Skin epidermis (tissue), 12 donors: Measurements from ENCODE around the gene DNASE1L3.
"Not testable (repeated sequence)": the region's sequence is repeated elsewhere in the genome, so short reads cannot be mapped to it uniquely, and the experiment has no call there.

Source experiments
- H3K27ac ChIP-seq, 21 experiments: fragments of 200-600 bp; sonication (generic) in 11 of 21; one replicate each; pipeline ENCODE4 v1.5.0; 2020; ENCODE audit warnings: mild to moderate bottlenecking in 3 of 21, inconsistent platforms in 2 of 21, moderate library complexity in 2 of 21
- H3K4me3 ChIP-seq, 7 experiments: fragments of 200-600 bp; sonication (generic) in 2 of 7; one replicate each; pipeline ENCODE4 v1.5.0; 2020; ENCODE audit warnings: inconsistent platforms in 2 of 7, mild to moderate bottlenecking in 2 of 7, moderate library complexity in 1 of 7

The DNASE1L3 gene

DNA sequence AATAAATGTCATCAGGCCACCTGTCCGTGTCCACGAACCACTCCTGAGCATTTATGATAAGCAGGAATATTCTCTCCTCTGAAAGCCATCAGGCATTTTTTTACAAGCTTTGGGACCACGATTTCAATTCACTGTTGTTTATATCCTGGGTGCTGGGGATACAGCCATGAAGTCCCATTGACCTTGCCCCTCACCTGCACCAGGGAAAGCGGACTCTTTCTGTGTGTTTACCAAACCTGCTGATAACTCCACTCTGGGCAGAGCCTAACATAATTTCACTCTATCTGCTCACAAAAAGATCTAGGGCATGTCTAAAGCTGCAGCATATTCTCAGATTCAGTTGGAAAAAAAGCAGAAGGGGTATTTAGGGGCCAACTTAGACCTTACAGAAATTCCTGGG, 4.8 kb downstream of the DNASE1L3 start:
- no peak overlapping the region for H3K4me3 ChIP-seq
- H3K27ac ChIP-seq, result peak overlapping the region in 2 of 21 experiments; percentile 11 to 59

DNA sequence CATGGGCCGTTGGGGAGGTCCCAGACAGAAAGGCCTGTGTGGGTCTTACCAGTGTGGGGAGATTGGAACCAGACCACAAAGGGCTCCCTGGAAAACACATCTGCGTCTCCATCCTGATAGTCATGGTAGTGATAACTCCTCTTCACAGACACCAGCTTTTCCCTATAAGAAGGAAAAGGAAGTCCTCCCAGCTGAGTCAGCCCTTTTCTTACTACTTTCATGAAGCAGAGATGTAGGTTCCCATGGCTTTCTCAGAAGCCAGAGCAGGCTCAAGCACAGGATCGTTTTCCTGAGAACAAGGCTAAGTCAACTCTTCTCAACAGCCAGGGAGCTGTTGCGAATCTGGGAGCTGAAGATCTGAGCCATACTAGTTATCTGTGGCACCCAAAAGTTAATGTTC, 6.1 kb downstream of the DNASE1L3 start:
- Histone ChIP-seq H3K27ac (no peak overlapping the region), H3K4me3 (no peak overlapping the region)

DNA sequence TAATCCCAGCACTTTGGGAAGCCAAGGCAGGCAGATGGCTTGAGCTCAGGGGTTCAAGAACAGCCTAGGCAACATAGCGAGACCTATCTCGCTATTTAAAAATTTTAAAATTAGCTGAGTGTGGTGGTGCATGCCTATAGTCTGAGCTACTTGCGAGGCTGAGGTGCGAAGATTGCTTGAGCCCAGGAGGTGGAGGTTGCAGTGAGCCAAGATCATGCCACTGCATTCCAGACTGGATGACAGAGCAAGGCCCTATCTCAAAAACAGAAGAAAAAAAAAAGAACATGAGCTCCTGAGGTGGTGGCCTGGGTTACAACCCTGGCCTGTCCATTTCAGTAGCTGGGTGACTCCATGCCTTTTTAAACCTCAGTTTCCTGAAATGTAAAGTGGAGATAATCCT, 7.2 kb downstream of the DNASE1L3 start:
- Histone ChIP-seq H3K4me3 (no peak overlapping the region), H3K27ac (no peak overlapping the region)

DNA sequence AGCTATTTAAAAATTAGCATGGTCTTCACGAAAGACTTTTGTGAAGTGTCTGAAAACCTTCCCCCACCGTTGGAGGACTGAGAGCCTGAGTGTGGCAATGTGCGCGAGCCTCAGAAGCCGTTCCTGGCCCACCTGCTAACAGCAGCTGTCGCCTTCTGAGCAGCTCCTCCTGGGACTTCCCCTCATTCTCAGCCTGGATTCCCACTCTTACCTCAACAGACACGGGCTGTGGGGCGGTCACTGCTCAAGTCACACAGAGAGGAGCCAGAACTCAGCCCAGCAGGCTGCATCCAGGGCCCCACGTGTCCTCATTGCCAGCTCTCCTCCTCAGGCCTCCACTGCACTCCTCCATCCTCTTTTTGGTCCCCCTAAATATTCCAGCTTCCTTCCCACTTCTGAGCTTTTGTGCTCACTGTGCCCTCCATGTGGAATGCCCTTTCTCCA, 7.8 kb downstream of the DNASE1L3 start:
- peak overlapping the region in 1 of 21 experiments; percentile 38 for H3K27ac ChIP-seq
- no peak overlapping the region for H3K4me3 ChIP-seq

DNA sequence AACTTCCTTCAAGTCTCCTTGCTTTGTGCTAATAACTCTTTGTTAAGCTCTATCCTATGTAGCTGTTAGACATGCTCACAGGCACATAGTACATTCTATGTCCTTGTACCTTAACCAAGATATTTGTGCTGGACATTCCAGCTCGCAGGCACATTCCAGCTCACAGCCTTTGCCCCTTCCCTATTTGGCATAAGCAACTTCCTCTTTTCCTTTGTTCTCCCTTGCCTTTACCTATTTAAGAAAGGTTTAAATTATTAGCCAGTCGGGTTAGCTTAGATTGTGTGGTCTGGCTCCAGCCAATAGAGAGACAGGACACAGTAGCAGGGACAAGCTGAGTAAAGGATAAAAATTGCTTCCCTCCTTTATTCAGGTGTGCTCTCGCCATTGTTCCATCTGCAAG, 9.3 kb downstream of the DNASE1L3 start:
- not testable (repeated sequence) for H3K4me3 ChIP-seq
- peak overlapping the region in 2 of 21 experiments; percentile 12 to 23 for H3K27ac ChIP-seq

DNA sequence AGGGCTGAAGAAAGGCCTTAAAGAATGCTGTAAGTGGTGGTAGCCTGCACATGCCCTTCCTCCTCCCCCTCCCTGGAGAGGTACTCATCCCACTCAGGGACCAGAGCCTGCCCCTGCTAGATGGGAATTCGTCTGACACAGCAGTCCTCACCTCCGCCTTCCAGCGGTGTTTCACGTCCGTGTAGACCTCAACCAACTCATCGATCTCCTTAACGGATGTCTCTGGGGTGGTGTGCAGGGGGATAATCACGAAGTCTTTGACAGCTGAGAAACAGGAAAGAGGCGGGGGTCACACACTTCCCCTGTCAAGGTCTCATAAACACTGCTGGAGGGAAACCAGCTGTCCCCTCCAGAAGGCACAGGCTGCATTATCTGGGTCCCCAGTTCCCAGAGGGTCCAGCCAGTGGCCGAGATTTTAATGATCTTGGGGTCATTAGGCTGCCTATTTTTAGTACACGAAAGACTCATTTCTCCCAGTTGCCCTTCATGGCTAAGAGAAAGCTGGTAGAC, 9.9 kb downstream of the DNASE1L3 start:
- Histone ChIP-seq H3K4me3 (no peak overlapping the region), H3K27ac (peak overlapping the region in 6 of 21 experiments; percentile 5 to 65 (median 24))

DNA sequence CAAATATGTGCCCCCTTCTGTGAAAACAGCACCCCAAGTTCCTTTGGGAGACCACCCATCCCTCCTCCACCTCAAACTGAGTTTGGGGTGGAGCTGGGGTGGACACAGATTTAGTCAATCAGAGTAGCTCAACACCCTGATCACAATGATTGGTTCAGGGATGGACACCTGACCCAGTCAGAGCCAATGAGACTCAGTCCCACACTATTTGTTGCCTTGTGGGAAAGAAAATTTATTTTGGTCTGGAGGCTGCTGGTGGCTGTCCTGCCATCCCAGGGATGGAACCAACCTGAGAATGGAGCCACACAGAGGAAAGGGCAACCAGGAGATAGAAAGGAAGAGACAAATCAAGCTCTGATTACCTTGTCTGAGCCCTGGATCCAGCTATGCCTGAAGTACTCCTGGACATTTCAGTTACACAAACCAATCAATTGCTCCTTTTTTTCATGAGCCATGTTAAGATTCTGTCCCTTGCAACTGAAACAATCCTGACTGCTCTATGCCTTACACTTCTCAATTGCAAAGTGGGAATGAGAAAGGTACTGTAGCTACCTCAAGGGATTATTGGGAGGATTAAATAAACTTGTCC, 10.6 kb downstream of the DNASE1L3 start:
- Histone ChIP-seq H3K4me3 (no peak overlapping the region), H3K27ac (peak overlapping the region in 6 of 21 experiments; percentile 5 to 70 (median 36))

DNA sequence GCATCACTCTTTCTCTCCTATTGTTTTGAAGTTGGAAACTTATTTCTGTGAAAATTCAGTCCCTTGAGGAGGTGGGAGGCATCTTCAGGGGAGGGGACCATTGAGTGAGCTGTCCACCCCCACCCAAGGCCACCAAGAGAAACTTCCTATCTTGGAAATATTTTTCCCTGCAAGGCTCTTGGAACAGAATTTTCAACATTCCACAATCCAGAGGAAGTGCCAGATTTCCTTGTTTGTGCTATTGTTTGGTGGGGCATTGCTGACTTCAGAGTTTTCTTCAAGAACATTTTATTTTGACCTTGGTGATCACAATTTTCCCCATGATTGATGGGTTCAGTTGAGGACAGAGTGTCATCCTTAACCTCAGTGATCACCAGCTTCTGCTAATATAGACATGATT, 12.0 kb downstream of the DNASE1L3 start:
- no peak overlapping the region for H3K4me3 ChIP-seq
- peak overlapping the region in 5 of 21 experiments; percentile 0 to 70 (median 55) for H3K27ac ChIP-seq

DNA sequence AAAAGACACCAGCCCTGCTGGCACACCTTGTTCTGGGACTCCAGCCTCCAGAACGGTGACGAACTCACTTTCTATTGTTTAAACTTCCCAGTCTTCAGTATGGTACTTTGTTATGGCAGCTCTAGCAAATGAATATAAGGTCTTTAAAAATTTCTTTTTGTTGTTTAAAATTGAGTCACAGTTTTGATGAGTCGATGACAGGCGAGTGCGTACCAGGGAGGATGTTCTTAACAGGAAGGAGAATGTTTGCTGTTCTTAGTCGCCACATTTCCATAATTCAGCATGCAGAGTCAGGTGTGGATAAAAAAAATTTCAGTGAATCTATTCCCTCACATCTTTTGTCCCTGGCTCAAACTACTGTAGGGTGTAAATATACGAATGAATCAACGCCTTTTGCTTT, 12.4 kb downstream of the DNASE1L3 start:
- Histone ChIP-seq H3K4me3 (no peak overlapping the region), H3K27ac (peak overlapping the region in 9 of 21 experiments; percentile 0 to 70 (median 47))

DNA sequence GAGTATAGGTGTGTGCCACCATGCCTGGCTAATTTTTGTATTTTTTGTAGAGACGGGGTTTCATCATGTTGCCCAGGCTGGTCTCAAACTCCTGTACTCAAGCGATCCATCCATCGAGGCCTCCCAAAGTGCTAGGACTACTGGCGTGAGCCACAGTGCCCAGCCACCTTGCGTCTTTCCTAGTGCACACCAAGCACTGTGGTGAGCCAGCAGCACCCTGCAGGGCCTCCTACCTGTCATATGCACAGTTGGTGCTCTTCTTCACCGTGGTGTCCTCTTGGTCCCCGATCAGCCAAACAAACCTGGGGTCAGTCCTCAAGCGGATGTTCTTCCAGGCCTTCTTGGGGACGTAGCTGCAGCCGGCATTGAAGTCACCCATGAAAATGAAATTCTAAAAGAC, 13.2 kb downstream of the DNASE1L3 start:
- H3K27ac ChIP-seq, result peak overlapping the region in 2 of 21 experiments; percentile 65 to 70

DNA sequence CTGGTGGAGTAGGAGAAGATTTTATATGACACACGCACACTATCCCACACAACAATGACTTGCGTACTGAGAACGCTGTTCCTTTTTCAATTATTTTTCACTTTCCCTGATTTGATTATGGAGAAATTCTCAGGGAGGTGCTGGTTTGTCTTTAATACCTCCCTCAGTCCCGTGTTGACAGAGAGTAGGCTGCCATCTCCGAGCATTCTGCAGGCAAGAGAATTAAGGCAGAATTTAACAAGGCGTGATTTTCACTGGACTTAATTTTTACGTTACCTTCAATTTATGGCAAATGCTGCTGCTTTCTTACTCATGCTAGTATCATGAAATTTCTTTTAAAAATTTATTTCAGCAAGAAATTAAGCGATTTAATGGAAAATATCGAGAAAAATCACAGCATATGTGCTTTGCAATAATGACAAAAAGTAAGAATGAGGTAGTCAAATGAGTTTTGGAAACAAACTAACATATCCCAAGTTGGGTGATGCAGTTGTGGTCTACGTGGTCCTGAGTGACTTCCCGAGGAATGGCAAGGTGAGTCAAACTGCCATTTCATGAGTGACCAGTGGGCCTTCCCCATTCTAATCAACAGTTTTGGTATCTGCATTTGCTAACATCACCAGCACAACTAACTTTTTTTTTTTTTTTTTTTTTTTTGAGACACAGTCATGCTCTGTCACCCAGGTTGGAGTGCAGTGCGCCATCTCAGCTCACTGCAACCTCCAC, 16.9 kb downstream of the DNASE1L3 start:
- no peak overlapping the region for H3K4me3 ChIP-seq
- no peak overlapping the region for H3K27ac ChIP-seq

More for the DNA sequence above, 13.2 kb downstream of the DNASE1L3 start:
- H3K4me3 ChIP-seq, result no peak overlapping the region

DNA sequence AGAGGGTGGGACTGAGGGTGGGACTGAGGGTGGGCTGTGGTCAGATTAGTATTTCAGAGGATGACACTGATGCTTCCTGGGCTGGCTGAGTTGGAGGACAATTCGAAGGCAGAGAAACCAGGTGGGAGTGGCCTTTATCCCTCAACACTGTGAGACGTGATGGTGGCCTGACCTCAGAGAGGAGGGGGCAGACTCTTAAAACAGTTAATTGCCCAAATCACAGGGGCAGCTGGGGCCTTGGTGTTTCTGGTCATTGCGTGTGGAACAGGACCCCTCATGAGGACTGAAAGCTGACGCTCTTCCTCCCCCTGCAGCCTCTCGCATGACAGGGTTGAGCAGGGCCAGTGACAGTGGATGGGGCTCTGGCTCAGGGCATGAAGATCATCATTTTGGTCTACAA, 18.7 kb downstream of the DNASE1L3 start:
- H3K27ac ChIP-seq, result no peak overlapping the region
- no peak overlapping the region for H3K4me3 ChIP-seq

DNA sequence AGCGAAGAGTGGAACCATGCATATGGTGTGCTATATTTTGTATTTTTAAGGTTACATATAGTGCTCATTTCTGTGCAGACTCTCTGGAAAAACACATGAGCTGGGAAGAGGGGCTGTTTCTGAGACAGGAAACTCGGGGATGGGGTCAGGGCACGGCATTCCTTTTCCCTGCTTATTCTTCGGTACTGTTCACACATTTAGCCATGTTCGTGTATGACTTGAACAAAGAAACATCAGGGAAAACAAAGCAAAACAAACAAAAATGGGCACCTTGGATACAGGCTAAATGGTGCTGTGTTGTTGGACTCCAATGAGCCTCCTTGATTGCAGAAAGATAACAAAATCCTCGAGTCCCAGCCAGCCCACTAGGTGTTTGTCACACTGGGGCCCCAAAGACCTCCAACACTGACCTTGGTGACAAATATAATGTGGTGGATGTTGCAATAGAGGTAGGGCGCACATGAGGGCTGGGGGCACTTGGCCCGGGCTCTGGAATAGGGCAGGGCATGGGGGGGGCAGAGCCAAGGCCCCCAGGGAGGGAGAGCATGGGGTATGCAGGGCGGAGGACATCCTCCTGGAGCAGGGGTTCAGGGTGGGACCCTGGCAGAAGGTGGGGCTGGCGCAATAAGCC, 19.3 kb downstream of the DNASE1L3 start:
- H3K4me3 ChIP-seq, result no peak overlapping the region
- no peak overlapping the region for H3K27ac ChIP-seq

DNA sequence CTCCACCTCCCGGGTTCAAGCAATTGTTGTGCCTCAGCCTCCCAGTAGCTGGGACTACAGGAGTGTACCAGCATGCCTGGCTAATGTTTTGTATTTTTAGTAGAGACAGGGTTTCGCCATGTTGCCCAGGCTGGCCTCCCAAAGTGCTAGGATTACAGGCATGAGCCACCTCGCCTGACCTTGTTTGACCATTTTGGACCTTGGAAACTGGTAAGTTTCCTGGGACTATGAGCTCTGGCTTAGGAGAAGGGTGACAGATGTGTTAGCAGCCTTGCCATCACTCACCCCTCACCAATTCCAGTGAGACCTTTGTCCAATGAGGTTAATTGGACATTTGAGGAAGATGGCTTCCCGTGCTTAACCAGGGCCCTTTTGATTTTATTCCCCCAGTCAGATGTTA, 19.9 kb downstream of the DNASE1L3 start:
- H3K27ac ChIP-seq, result no peak overlapping the region
- no peak overlapping the region for H3K4me3 ChIP-seq

DNA sequence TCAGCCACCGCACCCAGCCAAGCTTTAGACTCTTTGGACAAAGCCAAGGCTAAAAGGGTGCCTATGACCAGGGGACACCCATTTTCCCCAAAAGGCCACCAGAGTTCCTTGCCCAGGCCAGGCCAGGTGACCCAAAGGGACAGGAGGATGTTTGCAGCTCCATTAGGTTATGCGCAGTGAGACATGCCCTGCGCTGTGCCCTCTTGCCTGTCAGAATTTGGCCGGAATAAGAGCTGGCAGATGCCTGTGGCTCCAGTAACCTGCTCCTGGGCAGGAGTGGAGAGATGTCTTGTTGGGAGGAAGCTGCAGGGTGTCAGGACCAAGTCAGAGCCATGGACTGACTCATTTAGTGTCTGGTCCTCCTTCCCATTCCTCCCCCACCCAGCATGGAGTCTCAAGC, 20.5 kb downstream of the DNASE1L3 start:
- no peak overlapping the region for H3K4me3 ChIP-seq
- no peak overlapping the region for H3K27ac ChIP-seq

DNA sequence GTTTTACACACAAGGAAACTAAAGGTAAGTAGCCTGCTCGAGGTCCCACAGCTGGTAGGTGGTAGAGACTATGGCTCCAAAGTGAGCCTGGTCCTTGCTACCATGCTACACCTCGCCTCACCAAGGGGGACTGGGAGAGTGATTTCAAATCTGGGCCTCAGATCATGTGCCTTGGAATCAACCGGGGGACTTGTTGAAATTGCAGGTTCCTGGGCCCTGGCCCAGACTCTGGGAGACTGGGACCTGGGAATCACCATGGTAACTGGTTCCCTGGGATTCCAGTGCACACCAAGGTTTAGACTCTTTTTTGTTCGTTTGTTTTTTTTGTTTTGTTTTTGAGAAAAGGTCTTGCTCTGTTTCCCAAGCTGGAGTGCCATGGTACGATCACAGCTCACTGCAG, 21.1 kb downstream of the DNASE1L3 start:
- H3K27ac ChIP-seq, result peak overlapping the region in 1 of 21 experiments; percentile 37
- no peak overlapping the region for H3K4me3 ChIP-seq

DNA sequence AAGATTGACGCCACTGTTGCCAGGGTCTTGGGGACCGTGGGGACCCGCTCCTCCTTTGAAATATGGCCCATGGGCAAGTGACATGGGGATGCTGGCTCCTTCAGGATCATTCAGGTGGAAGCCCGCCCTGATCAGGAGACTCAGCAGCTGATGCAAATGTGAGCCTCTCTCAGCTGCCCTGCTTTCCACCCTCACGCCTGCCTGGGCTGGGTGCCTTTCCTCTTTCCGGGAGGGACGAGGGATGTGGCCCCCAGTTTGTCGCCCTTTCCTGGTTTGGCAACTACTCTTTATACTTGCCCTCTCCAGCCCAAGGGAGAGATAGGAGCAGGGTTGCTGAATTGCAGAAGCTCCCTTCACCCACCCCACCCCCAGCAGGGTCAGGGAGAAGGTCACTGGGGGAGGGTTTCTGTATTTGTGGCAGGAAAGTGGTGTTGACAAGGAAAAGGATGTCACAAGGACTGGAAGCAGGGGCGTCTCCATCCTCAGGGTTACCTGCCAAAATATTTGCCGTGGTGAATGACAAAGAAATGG, 21.8 kb downstream of the DNASE1L3 start:
- peak overlapping the region in 2 of 21 experiments; percentile 4 for H3K27ac ChIP-seq

DNA sequence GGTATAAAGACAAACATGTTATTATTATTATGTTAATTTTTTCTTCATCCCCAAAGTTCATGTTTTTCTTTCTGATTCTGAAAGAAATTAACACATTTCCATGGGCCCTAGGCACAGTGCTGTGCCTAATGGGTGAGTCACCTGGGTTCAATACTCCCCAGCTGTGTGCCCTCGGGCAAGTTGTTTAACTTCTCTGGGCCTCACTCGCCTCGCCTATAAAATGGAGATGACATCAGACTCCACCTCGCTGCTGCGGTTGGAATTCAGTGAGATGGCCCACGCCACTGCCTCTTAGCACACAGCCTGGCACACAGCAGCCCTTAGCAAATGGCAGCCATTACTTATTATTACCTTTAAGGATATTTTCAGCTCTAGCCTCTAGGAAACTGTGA, 22.6 kb downstream of the DNASE1L3 start:
- Histone ChIP-seq H3K4me3 (no peak overlapping the region), H3K27ac (no peak overlapping the region)

More for the DNA sequence above, 21.8 kb downstream of the DNASE1L3 start:
- H3K4me3 ChIP-seq, result no peak overlapping the region

DNA sequence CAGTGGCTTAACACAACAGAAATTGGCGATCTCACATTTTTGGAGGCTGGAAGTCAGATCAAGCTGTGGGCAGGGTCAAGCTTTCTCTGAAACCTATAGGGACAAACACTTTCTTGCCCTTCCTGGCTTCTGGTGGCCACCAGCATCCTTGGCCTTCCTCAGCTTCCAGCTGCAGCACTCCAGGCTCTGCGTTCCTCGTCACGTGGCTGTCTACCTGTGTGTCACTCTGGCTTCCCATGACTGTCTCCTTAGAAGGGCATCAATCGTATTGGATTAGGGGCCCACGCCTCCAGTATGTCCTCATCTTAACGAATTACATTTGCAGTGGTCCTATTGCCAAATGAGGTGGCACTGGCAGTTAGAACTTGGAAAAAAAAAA, 25.8 kb downstream of the DNASE1L3 start:
- H3K27ac ChIP-seq, result no peak overlapping the region
- H3K4me3 ChIP-seq, result no peak overlapping the region

DNA sequence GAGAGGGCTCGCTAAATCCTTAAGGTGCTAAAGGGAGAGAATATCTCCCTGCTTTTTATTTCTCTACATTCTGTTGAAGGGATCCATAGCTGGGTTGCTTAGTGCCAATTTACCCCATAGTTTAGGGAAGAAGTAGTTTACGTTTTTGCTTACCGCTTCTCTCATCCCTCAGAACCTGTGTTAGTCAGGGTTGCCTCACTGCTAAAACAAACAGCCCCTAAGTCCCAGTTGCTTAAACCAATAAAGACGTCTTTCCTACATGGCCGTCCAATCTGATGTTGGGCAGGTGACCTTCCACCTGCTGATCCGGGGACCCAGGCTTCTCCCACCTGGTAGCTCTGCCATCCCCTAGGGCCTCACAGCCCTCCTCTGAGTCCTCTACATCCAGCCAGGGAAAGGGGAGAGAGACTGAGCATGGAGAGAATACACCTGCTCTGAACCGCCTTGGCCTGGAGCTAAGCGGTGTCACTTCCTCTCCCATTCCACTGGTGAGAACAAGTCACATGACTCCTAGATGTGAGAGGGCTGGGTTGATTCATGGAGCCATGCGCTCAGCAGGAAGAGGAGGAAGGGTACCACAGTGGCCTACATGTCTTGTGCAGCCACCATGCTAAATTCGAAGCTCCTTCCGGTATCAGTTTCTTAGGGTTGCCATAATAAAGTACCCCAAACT, 26.3 kb downstream of the DNASE1L3 start:
- Histone ChIP-seq H3K4me3 (no peak overlapping the region), H3K27ac (no peak overlapping the region)
